Natural killer cell (primary cell): ENCODE results near the gene PLAAT4. TPM values are rescaled to one million over a fixed set of nuclear protein-coding genes. Genes with fewer than 3 reads are reported as not detected.

ENCODE experiments used
- ATAC-seq, 3 donors: fragments of 150-1000 bp in 2 of 3; fragments of 200-7000 bp in 1 of 3; cut with Tn5 transposase; 1 replicate in 1 of 3; 2 replicates in 2 of 3; pipeline ENCODE4 v1.10.0; 2021; ENCODE audit warnings: mild to moderate bottlenecking in 2 of 3, moderate library complexity in 2 of 3
- DNase-seq, 2 donors: peaks; one replicate each; pipeline versions ENCODE4 v3.0.0 to v3.0.0-alpha.2; 2013 to 2021; ENCODE audit warnings: mixed read lengths in 1 of 2
- H3K27ac ChIP-seq: one replicate; pipeline ENCODE4 v1.5.1; 2013; ENCODE audit warnings: mild to moderate bottlenecking, low read length
- H3K27me3 ChIP-seq: one replicate; pipeline ENCODE4 v1.6.1; 2013; ENCODE audit warnings: low read length; ENCODE audit not compliant: control insufficient read depth, insufficient read depth
- H3K36me3 ChIP-seq: one replicate; pipeline ENCODE4 v1.6.1; 2013; ENCODE audit warnings: low read length; ENCODE audit not compliant: control insufficient read depth, insufficient read depth
- H3K4me1 ChIP-seq: one replicate; pipeline ENCODE4 v1.6.1; 2013; ENCODE audit warnings: low read length; ENCODE audit not compliant: control insufficient read depth, insufficient read depth
- H3K4me3 ChIP-seq: one replicate; pipeline ENCODE4 v1.5.1; 2013; ENCODE audit warnings: low read length
- H3K9me3 ChIP-seq: one replicate; pipeline ENCODE4 v1.6.1; 2013; ENCODE audit warnings: low read length; ENCODE audit not compliant: control insufficient read depth, insufficient read depth
- H3K27ac Mint-ChIP-seq, 2 donors: one replicate each; pipeline ENCODE4 v1.8.0; 2022; ENCODE audit warnings: mild to moderate bottlenecking in 2 of 2, mixed read lengths in 2 of 2, moderate library complexity in 1 of 2
- H3K27me3 Mint-ChIP-seq, 2 donors: one replicate each; pipeline ENCODE4 v1.8.0; 2022; ENCODE audit warnings: low read depth in 2 of 2, mixed read lengths in 2 of 2
- H3K36me3 Mint-ChIP-seq: one replicate; pipeline ENCODE4 v1.8.0; 2022; ENCODE audit warnings: mixed read lengths
- H3K4me1 Mint-ChIP-seq, 2 donors: one replicate each; pipeline ENCODE4 v1.8.0; 2022; ENCODE audit warnings: mixed read lengths in 2 of 2
- H3K4me3 Mint-ChIP-seq: one replicate; pipeline ENCODE4 v1.8.0; 2022; ENCODE audit warnings: mild to moderate bottlenecking, moderate library complexity, mixed read lengths
- H3K9me3 Mint-ChIP-seq, 2 donors: one replicate each; pipeline ENCODE4 v1.8.0; 2022; ENCODE audit warnings: mixed read lengths in 2 of 2
- CTCF ChIP-seq: fragments of 200-600 bp; IDR thresholded peaks from one replicate; pipeline ENCODE4 v1.8.0; 2022; ENCODE audit warnings: antibody characterized with exemption
- whole genome bisulfite sequencing: methylation state at CpG from one replicate; pipeline ENCODE4 v1.1.7; 2013; ENCODE audit warnings: missing lambda C conversion rate; ENCODE audit not compliant: insufficient coverage; 5-methylcytosine and 5-hydroxymethylcytosine counted together
- intact Hi-C: fragments of 100-400 bp; cut with micrococcal nuclease; formaldehyde crosslinking; loops from one replicate; pipeline ENCODE4 v1.14.2; 2022
- total RNA-seq, 4 donors: library from RNA; stranded (reverse); fragments of 120-200 nt in 1 of 4; gene quantifications; one replicate each; pipeline versions ENCODE4 v1.2.3 to v1.2.4, GENCODE V29; 2013 to 2022

The PLAAT4 gene
- total RNA-seq, 3 donors from 2014 or later (not counting 1 experiment from before 2014, with no cell fraction given), result 204 to 215 (median 210) TPM

- Mint-ChIP-seq H3K4me3 (no peak overlapping the region), H3K27me3 (peaks cover 0 to 2% of the 10 kb centered on the region in 2 donors)
- H3K4me3 ChIP-seq, result no peak overlapping the region
Measured at GRCh38 chr11:63504933-63505586, 31.5 kb upstream of the PLAAT4 start.

GRCh38 chr11:63505857-63506528 is 30.6 kb upstream of the PLAAT4 start, which contains the start of gene LGALS12:
Gene LGALS12, plus strand, starts transcription at chr11:63506084. Its CDS starts 375 bp downstream, at chr11:63506459.
- no peaks in the 10 kb centered on the region for H3K27me3 ChIP-seq
- Mint-ChIP-seq H3K36me3 (no peaks in the 10 kb centered on the region), H3K4me3 (peak within 1 kb of the TSS; percentile 40), H3K9me3 (no peaks in the 10 kb centered on the region), H3K27me3 (peaks cover 0 to 2% of the 10 kb centered on the region in 2 donors), H3K4me1 (peaks cover 0 to 34% of the 10 kb centered on the region in 2 donors), H3K27ac (peak within 1 kb of the TSS in 1 of 2 donors; percentile 47)
- no peak within 1 kb of the TSS for H3K27ac ChIP-seq
- intact Hi-C loops, result no loop called here
- peak; percentile 44 to 58 (median 56) for ATAC-seq
- no peaks in the 10 kb centered on the region for H3K36me3 ChIP-seq
- H3K4me3 ChIP-seq, result no peak within 1 kb of the TSS
- H3K4me1 ChIP-seq, result peaks cover 23% of the 10 kb centered on the region
- 20% methylated on average over 13 of the region's 15 CpGs for WGBS
- TF ChIP-seq CTCF, result no peak
- no peaks in the 10 kb centered on the region for H3K9me3 ChIP-seq
- no peak for DNase-seq

More at GRCh38 chr11:63504933-63505586, 31.5 kb upstream of the PLAAT4 start:
- peaks cover 0 to 5% of the 10 kb centered on the region in 2 donors for H3K9me3 Mint-ChIP-seq
- Histone ChIP-seq H3K27me3 (no peaks in the 10 kb centered on the region), H3K4me1 (peaks cover 23% of the 10 kb centered on the region), H3K9me3 (peaks cover 7% of the 10 kb centered on the region), H3K27ac (no peak overlapping the region), H3K36me3 (no peaks in the 10 kb centered on the region)
- peaks cover 6% of the 10 kb centered on the region for H3K36me3 Mint-ChIP-seq
- DNase-seq (no peak), ATAC-seq (no peak)
- peaks cover 0 to 34% of the 10 kb centered on the region in 2 donors for H3K4me1 Mint-ChIP-seq
- no peak for TF ChIP-seq CTCF
- intact Hi-C loops, result no loop called here
- H3K27ac Mint-ChIP-seq, result peak overlapping the region in 1 of 2 donors; percentile 31
- WGBS, result 78% methylated on average over 4 of the region's 4 CpGs

GRCh38 chr11:63506876-63507275 is 29.7 kb upstream of the PLAAT4 start:
- no peak overlapping the region for H3K27ac ChIP-seq
- no peak for ATAC-seq
- TF ChIP-seq CTCF, result no peak

More at GRCh38 chr11:63506876-63507275, 29.7 kb upstream of the PLAAT4 start:
- no peak overlapping the region for H3K4me3 ChIP-seq
- Mint-ChIP-seq H3K4me3 (no peak overlapping the region), H3K9me3 (no peaks in the 10 kb centered on the region), H3K27me3 (peaks cover 0 to 2% of the 10 kb centered on the region in 2 donors), H3K4me1 (peaks cover 0 to 34% of the 10 kb centered on the region in 2 donors), H3K36me3 (no peaks in the 10 kb centered on the region), H3K27ac (peak overlapping the region in 1 of 2 donors; percentile 47)
- no peak for DNase-seq
- no peaks in the 10 kb centered on the region for H3K27me3 ChIP-seq
- 79% methylated on average over 2 of the region's 2 CpGs for WGBS
- no peaks in the 10 kb centered on the region for H3K9me3 ChIP-seq
- H3K4me1 ChIP-seq, result peaks cover 23% of the 10 kb centered on the region
- intact Hi-C loops, result no loop called here
- no peaks in the 10 kb centered on the region for H3K36me3 ChIP-seq
